Measurements from ENCODE around the gene PIP5K1B.

DNA sequence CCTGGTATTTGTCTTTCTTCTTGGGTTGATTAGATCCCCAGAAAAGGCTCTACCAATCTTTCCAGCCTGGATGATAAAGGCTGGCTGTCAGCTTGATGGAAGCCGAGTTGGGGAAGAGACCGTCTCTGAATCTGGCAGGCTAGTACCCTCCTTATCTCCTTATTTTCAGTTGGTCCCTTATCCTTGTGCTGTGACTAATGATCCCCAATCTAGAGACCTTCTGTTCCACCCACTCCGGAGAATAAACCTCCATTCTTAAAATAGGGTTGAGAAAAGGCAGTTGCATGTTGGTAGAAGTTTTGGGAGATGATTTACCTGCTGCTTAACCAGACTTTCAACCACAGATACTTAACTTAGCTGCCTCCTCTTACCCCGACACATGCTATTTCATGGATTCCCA, 256.5 kb downstream of the PIP5K1B start:
- TF ChIP-seq EP300 (IDR thresholded peaks at IDR 0.05; ENCODE audit: borderline replicate concordance) (no peak), RAD21 (IDR thresholded peaks at IDR 0.05; ENCODE audit: low read depth) (no peak), CEBPB (IDR thresholded peaks at IDR 0.05) (no peak), FOXM1 (IDR thresholded peaks at IDR 0.05; ENCODE audit: borderline replicate concordance, low read depth) (no peak), YY1 (IDR thresholded peaks at IDR 0.05; ENCODE audit: low read depth) (no peak), TEAD4 (IDR thresholded peaks at IDR 0.05) (no peak), EGR1 (IDR thresholded peaks at IDR 0.05) (no peak), TAF1 (IDR thresholded peaks at IDR 0.05; ENCODE audit: low read depth) (no peak), CREB1 (IDR thresholded peaks at IDR 0.05; ENCODE audit: low read depth) (no peak)
- TF ChIP-seq, protein P1, sequence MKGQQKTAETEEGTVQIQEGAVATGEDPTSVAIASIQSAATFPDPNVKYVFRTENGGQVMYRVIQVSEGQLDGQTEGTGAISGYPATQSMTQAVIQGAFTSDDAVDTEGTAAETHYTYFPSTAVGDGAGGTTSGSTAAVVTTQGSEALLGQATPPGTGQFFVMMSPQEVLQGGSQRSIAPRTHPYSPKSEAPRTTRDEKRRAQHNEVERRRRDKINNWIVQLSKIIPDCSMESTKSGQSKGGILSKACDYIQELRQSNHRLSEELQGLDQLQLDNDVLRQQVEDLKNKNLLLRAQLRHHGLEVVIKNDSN (IDR thresholded peaks at IDR 0.05) = no peak
